Brain microvascular endothelial cell (primary cell): ENCODE data around the gene TXLNB.

Experiments
- DNase-seq: peaks from one replicate; pipeline ENCODE4 v3.0.0-alpha.2; 2020
- H3K27ac ChIP-seq: fragments of 250-450 bp; sonication (Bioruptor Pico); 2 replicates; pipeline ENCODE4 v1.5.1; 2020; ENCODE audit warnings: mild to moderate bottlenecking, moderate library complexity
- H3K27me3 ChIP-seq: fragments of 250-450 bp; sonication (Bioruptor Pico); replicated peaks from 2 replicates; pipeline ENCODE4 v1.5.1; 2020; ENCODE audit warnings: mild to moderate bottlenecking
- H3K36me3 ChIP-seq: fragments of 250-450 bp; sonication (Bioruptor Pico); replicated peaks from 2 replicates; pipeline ENCODE4 v1.5.1; 2020; ENCODE audit warnings: mild to moderate bottlenecking
- H3K4me3 ChIP-seq: 2 replicates; pipeline ENCODE4 v1.5.1; 2011; ENCODE audit warnings: low read depth, mild to moderate bottlenecking, control low read depth, low read length, moderate library complexity
- CTCF ChIP-seq: IDR thresholded peaks from 2 replicates; pipeline ENCODE4 v1.5.1; 2011; ENCODE audit warnings: low read depth, mild to moderate bottlenecking, moderate library complexity, low read length, control low read depth, inconsistent platforms; ENCODE audit errors: missing control alignments
- in situ Hi-C: cut with HindIII; loops from 2 replicates; pipeline ENCODE4 v1.10.0; 2017; ENCODE audit warnings: low sequenced_read_pairs, low pct_ligation_motif_present

Gene TXLNB

GRCh38 chr6:139265512-139266190 is 26.1 kb downstream of the TXLNB start:
- Histone ChIP-seq H3K27me3 (no peaks in the 10 kb centered on the region), H3K4me3 (no peak overlapping the region), H3K27ac (no peak overlapping the region), H3K36me3 (no peaks in the 10 kb centered on the region)
- no peak for DNase-seq
- in situ Hi-C loops: no loop called here
- no peak for TF ChIP-seq CTCF

GRCh38 chr6:139262519-139263300 is 29.1 kb downstream of the TXLNB start:
- H3K27ac ChIP-seq: no peak overlapping the region
- no peak overlapping the region for H3K4me3 ChIP-seq
- DNase-seq: no peak
- in situ Hi-C loops: no loop called here
- H3K36me3 ChIP-seq: no peaks in the 10 kb centered on the region
- TF ChIP-seq CTCF: no peak
- H3K27me3 ChIP-seq: no peaks in the 10 kb centered on the region

- in situ Hi-C loops: no loop called here
- no peak for TF ChIP-seq CTCF
- DNase-seq: no peak
- Histone ChIP-seq H3K27ac (no peak overlapping the region), H3K4me3 (no peak overlapping the region), H3K27me3 (no peaks in the 10 kb centered on the region), H3K36me3 (no peaks in the 10 kb centered on the region)
Observed at GRCh38 chr6:139257821-139258398, 33.9 kb downstream of the TXLNB start.

- TF ChIP-seq CTCF: no peak
- no peaks in the 10 kb centered on the region for H3K27me3 ChIP-seq
- no peak for DNase-seq
- in situ Hi-C loops: no loop called here
- no peak overlapping the region for H3K4me3 ChIP-seq
- no peaks in the 10 kb centered on the region for H3K36me3 ChIP-seq
- no peak overlapping the region for H3K27ac ChIP-seq
Observed at GRCh38 chr6:139257291-139257690, 34.5 kb downstream of the TXLNB start.

GRCh38 chr6:139256087-139256486 is 35.7 kb downstream of the TXLNB start:
- H3K4me3 ChIP-seq: no peak overlapping the region
- TF ChIP-seq CTCF: no peak
- peak; percentile 70 for DNase-seq
- no peaks in the 10 kb centered on the region for H3K36me3 ChIP-seq
- H3K27ac ChIP-seq: no peak overlapping the region
- in situ Hi-C loops: no loop called here
- no peaks in the 10 kb centered on the region for H3K27me3 ChIP-seq
